ENCODE results near the gene ADAMTSL2.

ADAMTSL2 gene

DNA sequence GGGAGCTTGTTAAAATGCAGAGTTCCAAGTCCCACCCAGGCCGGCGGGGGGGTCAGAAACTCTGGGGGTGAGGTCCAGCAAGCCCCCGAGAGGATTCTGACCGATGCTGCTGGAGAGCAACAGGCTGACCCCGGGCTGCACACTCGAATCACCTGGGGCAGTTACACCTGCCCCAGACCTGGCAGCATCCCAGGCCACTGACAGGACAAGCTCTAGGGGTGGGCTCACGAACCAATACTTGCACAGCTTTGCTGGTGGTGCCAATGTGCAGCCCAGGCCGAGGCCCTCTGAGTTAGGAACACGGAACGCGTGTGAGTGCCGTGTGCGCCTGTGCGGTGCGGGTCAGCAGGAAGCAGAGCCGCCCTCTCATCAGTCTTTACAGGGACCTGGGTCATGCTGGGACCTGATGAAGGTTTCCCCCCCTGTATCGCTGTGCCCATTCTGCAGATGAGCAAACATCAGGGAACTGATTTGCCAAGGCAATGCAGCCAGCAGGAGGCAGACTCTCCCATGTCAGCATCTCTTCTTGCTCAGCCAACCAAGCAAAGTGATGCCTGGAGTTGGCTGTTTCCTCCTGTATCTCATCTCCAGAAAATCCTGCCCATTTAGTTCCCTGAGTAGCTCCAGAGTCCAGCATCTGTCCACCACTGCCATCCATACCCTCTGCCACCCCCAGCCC is 58.4 kb downstream of the ADAMTSL2 start:
- H3K27me3 ChIP-seq (ENCODE audit: control insufficient read depth in 5 of 5, insufficient read depth in 4 of 5, low read length in 5 of 5), result peaks cover 15 to 41% (median 35%) of the 10 kb centered on the region in 5 donors

DNA sequence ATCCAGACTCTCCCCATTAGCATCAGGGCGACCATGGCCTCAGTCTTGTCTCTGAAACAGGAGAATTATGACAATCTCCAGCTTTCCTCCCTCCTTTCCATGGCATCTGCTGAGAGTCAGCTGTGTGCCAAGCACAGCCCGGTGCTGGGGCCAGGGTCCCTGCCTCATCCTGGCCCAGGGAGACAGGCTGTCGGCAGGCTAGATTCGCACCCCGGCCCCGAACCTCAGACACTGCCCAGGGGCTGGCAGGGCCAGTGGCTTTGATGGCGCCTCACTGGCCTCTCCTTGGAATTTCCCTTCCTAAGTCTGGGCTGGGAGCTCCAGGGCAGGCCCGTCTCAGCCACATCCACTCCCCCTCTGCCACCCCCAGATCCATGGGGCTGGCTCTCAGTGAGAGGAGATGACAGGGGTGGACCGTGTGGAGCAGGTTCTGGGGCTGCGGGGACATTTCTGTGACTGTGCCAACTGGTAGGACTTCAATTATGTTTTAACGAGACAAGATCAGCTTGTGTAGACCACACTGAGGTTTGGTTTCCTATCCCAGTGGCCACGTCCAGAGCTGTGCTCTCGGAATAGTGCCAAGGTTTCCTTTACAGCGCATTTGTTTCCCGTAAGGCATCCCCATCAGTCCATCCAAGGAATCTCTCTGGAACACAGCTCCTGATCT is 59.2 kb downstream of the ADAMTSL2 start:
- no peaks in the 10 kb centered on the region for H3K4me1 ChIP-seq (ENCODE audit: control insufficient read depth in 5 of 5, insufficient read depth in 5 of 5, low read length in 5 of 5)
- peaks cover 11 to 34% (median 31%) of the 10 kb centered on the region in 5 donors for H3K9me3 ChIP-seq (ENCODE audit: control insufficient read depth in 5 of 5, low read length in 5 of 5)
- no peak overlapping the region for H3K27ac ChIP-seq (ENCODE audit: low read depth, low read length)
- peaks cover 15 to 41% (median 28%) of the 10 kb centered on the region in 5 donors for H3K27me3 ChIP-seq (ENCODE audit: control insufficient read depth in 5 of 5, insufficient read depth in 4 of 5, low read length in 5 of 5)
- H3K9ac ChIP-seq (ENCODE audit: low read length in 5 of 5), result no peak overlapping the region
- no peak overlapping the region for H3K4me3 ChIP-seq (ENCODE audit: low read depth in 1 of 5, low read length in 5 of 5)
- H3K36me3 ChIP-seq (ENCODE audit: control insufficient read depth in 5 of 5, insufficient read depth in 5 of 5, low read length in 5 of 5), result no peaks in the 10 kb centered on the region

More for the DNA sequence above, 58.4 kb downstream of the ADAMTSL2 start:
- no peaks in the 10 kb centered on the region for H3K4me1 ChIP-seq (ENCODE audit: control insufficient read depth in 5 of 5, insufficient read depth in 5 of 5, low read length in 5 of 5)
- H3K9me3 ChIP-seq (ENCODE audit: control insufficient read depth in 5 of 5, low read length in 5 of 5), result peaks cover 11 to 26% (median 22%) of the 10 kb centered on the region in 5 donors
- no peak overlapping the region for H3K27ac ChIP-seq (ENCODE audit: low read depth, low read length)
- H3K9ac ChIP-seq (ENCODE audit: low read length in 5 of 5), result no peak overlapping the region
- no peak overlapping the region for H3K4me3 ChIP-seq (ENCODE audit: low read depth in 1 of 5, low read length in 5 of 5)
- H3K36me3 ChIP-seq (ENCODE audit: control insufficient read depth in 5 of 5, insufficient read depth in 5 of 5, low read length in 5 of 5), result no peaks in the 10 kb centered on the region

DNA sequence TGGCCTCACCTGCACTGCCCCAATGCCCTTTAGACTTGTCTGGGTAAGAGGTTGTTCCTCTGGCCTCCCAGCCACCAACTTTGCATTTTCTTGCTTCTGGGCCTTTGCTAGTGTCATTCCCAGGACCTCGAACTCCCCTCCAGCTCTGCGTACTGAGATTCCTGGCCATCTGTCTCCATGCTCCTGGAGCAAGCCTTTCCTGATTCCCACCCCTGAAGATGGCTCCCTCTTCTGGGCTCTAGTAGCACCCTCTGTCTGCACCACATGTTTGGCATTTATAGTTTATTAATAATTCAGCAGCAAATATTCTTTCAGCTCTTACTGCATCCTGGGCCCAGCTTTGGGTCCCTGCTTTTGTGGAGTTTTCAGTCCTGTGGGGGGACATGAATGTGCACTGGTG is 59.8 kb downstream of the ADAMTSL2 start:
- no peak overlapping the region for H3K27ac ChIP-seq (ENCODE audit: low read depth, low read length)
- H3K27me3 ChIP-seq (ENCODE audit: control insufficient read depth in 5 of 5, insufficient read depth in 4 of 5, low read length in 5 of 5), result peaks cover 15 to 39% (median 24%) of the 10 kb centered on the region in 5 donors
- H3K4me3 ChIP-seq (ENCODE audit: low read depth in 1 of 5, low read length in 5 of 5), result no peak overlapping the region
- no peak overlapping the region for H3K9ac ChIP-seq (ENCODE audit: low read length in 5 of 5)
- no peaks in the 10 kb centered on the region for H3K4me1 ChIP-seq (ENCODE audit: control insufficient read depth in 5 of 5, insufficient read depth in 5 of 5, low read length in 5 of 5)
- H3K36me3 ChIP-seq (ENCODE audit: control insufficient read depth in 5 of 5, insufficient read depth in 5 of 5, low read length in 5 of 5), result no peaks in the 10 kb centered on the region
- H3K9me3 ChIP-seq (ENCODE audit: control insufficient read depth in 5 of 5, low read length in 5 of 5), result peaks cover 11 to 40% (median 32%) of the 10 kb centered on the region in 5 donors

DNA sequence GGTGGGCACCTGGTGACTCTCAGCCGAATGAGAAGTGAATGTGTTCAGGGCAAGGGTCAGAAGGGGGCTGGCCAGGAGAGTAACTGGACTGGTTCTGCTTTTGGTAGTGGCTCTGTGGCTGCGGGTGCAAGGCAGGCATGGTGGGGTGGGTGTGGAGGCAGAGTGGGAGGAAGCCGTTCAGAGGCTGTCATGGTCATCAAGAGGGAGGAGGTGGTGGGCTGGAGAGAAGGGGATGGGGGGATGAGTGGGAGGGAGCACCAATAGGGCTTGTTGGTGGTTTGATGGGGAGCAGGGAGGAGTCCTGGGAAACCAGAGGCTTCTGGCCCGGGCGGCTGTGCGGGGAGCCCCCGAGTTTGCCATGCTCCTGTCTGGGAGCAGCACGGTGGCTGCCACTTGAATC is 61.4 kb downstream of the ADAMTSL2 start:
- Histone ChIP-seq H3K9me3 (ENCODE audit: control insufficient read depth in 5 of 5, low read length in 5 of 5) (peaks cover 11 to 42% (median 35%) of the 10 kb centered on the region in 5 donors), H3K27ac (ENCODE audit: low read depth, low read length) (no peak overlapping the region), H3K4me1 (ENCODE audit: control insufficient read depth in 5 of 5, insufficient read depth in 5 of 5, low read length in 5 of 5) (no peaks in the 10 kb centered on the region), H3K36me3 (ENCODE audit: control insufficient read depth in 5 of 5, insufficient read depth in 5 of 5, low read length in 5 of 5) (no peaks in the 10 kb centered on the region), H3K27me3 (ENCODE audit: control insufficient read depth in 5 of 5, insufficient read depth in 4 of 5, low read length in 5 of 5) (peaks cover 14 to 35% (median 17%) of the 10 kb centered on the region in 5 donors), H3K9ac (ENCODE audit: low read length in 5 of 5) (no peak overlapping the region), H3K4me3 (ENCODE audit: low read depth in 1 of 5, low read length in 5 of 5) (no peak overlapping the region)

DNA sequence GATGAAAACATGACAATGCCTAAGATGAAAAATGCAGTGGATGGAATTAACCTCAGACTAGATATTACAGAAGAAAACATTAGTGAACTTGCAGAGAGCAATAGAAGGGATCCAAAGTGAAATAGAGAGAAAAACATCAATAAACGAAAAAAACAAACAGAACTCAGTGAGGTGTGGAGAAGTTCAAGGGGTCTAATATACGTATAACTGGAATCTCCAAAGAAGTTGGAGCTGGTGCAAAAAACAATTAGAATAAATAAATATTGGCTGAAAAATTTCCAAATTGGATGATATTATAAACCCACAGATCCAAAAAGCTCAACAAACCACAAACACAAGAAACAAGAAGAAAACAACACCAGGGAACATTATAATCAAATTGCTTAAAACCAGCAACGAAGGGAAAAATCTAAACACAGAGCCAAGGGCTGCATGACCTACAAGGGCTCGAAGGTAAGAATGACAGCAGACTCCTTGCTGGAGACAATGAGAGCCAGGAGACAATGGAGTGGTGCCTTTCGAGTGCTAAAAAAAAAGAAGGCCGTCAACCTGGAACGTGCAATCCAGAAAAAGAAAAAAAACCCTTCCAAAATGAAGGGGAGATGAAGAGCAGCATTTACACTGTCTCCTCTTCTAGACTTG is 62.9 kb downstream of the ADAMTSL2 start:
- no peaks in the 10 kb centered on the region for H3K36me3 ChIP-seq (ENCODE audit: control insufficient read depth in 5 of 5, insufficient read depth in 5 of 5, low read length in 5 of 5)
- no peaks in the 10 kb centered on the region for H3K4me1 ChIP-seq (ENCODE audit: control insufficient read depth in 5 of 5, insufficient read depth in 5 of 5, low read length in 5 of 5)
- H3K27me3 ChIP-seq (ENCODE audit: control insufficient read depth in 5 of 5, insufficient read depth in 4 of 5, low read length in 5 of 5), result peaks cover 3 to 34% (median 22%) of the 10 kb centered on the region in 5 donors
- H3K27ac ChIP-seq (ENCODE audit: low read depth, low read length), result no peak overlapping the region
- H3K4me3 ChIP-seq (ENCODE audit: low read depth in 1 of 5, low read length in 5 of 5), result no peak overlapping the region
- no peak overlapping the region for H3K9ac ChIP-seq (ENCODE audit: low read length in 5 of 5)
- H3K9me3 ChIP-seq (ENCODE audit: control insufficient read depth in 5 of 5, low read length in 5 of 5), result peaks cover 11 to 42% (median 35%) of the 10 kb centered on the region in 5 donors

DNA sequence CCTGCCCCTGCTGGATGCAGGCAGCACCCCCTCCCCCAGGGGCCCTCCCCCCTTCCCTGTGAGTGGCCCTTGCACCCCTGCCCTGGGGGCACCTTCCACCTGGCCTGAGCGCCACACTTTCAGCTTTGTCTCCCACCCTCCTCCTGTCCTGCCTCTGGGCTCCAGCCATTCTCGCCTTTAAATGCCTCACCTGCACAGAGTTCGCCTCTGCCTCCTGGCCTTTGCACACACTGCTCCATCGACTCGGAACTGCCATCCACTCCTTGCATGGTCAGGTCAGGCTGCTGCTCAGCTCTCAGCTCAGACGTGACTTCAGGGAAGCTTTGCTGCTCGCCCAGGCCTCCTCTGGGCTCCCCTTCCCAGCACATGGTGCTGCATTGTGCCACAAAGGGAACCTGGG is 64.5 kb downstream of the ADAMTSL2 start:
- no peak overlapping the region for H3K27ac ChIP-seq (ENCODE audit: low read depth, low read length)
- H3K9me3 ChIP-seq (ENCODE audit: control insufficient read depth in 5 of 5, low read length in 5 of 5), result peaks cover 11 to 42% (median 35%) of the 10 kb centered on the region in 5 donors
- H3K4me1 ChIP-seq (ENCODE audit: control insufficient read depth in 5 of 5, insufficient read depth in 5 of 5, low read length in 5 of 5), result no peaks in the 10 kb centered on the region
- H3K36me3 ChIP-seq (ENCODE audit: control insufficient read depth in 5 of 5, insufficient read depth in 5 of 5, low read length in 5 of 5), result no peaks in the 10 kb centered on the region
- H3K27me3 ChIP-seq (ENCODE audit: control insufficient read depth in 5 of 5, insufficient read depth in 4 of 5, low read length in 5 of 5), result peaks cover 11 to 32% (median 23%) of the 10 kb centered on the region in 5 donors
- H3K9ac ChIP-seq (ENCODE audit: low read length in 5 of 5), result no peak overlapping the region
- no peak overlapping the region for H3K4me3 ChIP-seq (ENCODE audit: low read depth in 1 of 5, low read length in 5 of 5)

DNA sequence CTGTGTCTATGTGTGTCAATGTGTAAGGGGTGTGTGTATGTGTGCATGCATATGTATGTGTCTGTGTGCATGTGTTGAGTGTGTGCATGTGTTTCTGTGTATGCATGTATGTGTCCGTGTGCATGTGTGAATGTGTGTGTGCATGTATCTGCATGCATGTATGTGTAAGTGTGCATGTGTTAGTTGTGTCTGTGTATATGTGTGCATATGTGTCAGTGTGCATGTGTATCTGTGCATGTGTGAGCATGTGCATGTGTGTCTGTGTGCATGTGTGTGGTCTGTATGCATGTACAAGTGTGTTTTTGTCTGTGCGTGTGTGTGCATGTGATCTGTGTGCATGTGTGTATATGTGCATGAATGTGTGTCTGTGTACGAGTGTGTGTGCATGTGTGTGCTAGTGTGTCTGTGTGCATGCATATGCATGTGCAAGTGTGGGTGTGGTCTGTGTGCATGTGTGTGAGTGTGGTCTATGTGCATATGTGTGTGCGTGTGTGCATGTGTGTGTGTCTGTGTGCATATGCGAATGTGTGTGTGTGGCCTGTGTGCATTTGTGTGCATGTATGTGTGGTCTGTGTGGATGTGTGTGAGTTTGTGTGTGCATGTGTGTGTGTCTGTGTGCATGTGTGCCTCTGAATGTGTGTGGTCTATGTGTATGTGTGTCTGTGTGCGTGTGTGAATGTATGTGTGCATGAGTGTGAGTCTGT is 65.1 kb downstream of the ADAMTSL2 start:
- Histone ChIP-seq H3K27me3 (ENCODE audit: control insufficient read depth in 5 of 5, insufficient read depth in 4 of 5, low read length in 5 of 5) (peaks cover 8 to 30% (median 24%) of the 10 kb centered on the region in 5 donors), H3K27ac (ENCODE audit: low read depth, low read length) (no peak overlapping the region), H3K36me3 (ENCODE audit: control insufficient read depth in 5 of 5, insufficient read depth in 5 of 5, low read length in 5 of 5) (no peaks in the 10 kb centered on the region), H3K4me3 (ENCODE audit: low read depth in 1 of 5, low read length in 5 of 5) (no peak overlapping the region), H3K9me3 (ENCODE audit: control insufficient read depth in 5 of 5, low read length in 5 of 5) (peaks cover 11 to 42% (median 35%) of the 10 kb centered on the region in 5 donors), H3K4me1 (ENCODE audit: control insufficient read depth in 5 of 5, insufficient read depth in 5 of 5, low read length in 5 of 5) (no peaks in the 10 kb centered on the region), H3K9ac (ENCODE audit: low read length in 5 of 5) (no peak overlapping the region)

DNA sequence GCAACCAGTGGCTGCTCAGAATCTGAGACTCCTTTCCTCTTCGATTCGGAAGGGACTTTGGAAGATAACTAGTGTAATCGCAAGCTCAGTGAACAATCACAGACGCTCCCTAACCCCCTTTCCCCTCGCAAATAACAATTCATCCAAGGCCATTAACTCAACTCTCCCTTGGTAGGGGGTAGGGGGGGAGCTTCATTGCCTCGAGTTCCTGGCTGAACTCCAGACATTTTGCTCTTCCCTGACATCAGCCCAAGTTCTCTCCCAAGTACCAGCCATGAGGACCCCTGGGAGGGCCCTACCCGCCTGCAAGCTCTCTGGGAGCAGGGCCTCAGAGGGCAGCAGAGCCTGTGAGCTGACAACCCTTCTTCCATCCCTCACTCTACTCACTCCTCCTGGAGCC is 66.2 kb downstream of the ADAMTSL2 start:
- Histone ChIP-seq H3K9ac (ENCODE audit: low read length in 5 of 5) (no peak overlapping the region), H3K36me3 (ENCODE audit: control insufficient read depth in 5 of 5, insufficient read depth in 5 of 5, low read length in 5 of 5) (no peaks in the 10 kb centered on the region), H3K4me1 (ENCODE audit: control insufficient read depth in 5 of 5, insufficient read depth in 5 of 5, low read length in 5 of 5) (no peaks in the 10 kb centered on the region), H3K27me3 (ENCODE audit: control insufficient read depth in 5 of 5, insufficient read depth in 4 of 5, low read length in 5 of 5) (peaks cover 13 to 37% (median 33%) of the 10 kb centered on the region in 5 donors), H3K4me3 (ENCODE audit: low read depth in 1 of 5, low read length in 5 of 5) (no peak overlapping the region), H3K9me3 (ENCODE audit: control insufficient read depth in 5 of 5, low read length in 5 of 5) (peaks cover 11 to 37% (median 35%) of the 10 kb centered on the region in 5 donors), H3K27ac (ENCODE audit: low read depth, low read length) (no peak overlapping the region)

DNA sequence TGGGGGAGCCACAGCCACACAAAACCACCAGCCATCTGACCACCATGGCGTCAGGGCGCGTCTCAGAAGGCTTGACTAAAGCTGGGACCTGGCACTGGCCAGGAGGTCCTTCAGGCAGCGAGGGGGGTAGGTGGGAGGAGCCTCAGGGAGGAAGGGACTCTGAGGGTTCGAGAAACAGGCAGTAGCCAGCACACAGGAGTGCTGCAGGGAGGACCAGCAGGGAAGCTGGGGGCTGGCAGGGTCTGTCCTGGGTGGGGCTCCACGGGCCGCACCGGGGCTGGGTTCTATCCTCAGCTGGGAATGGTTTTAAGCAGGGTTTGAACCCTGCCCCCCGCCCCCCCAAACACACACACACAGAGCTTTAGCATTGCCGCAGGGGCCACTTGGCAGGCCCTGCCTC is 67.2 kb downstream of the ADAMTSL2 start:
- Histone ChIP-seq H3K9me3 (ENCODE audit: control insufficient read depth in 5 of 5, low read length in 5 of 5) (peaks cover 11 to 28% (median 26%) of the 10 kb centered on the region in 5 donors), H3K27me3 (ENCODE audit: control insufficient read depth in 5 of 5, insufficient read depth in 4 of 5, low read length in 5 of 5) (peaks cover 24 to 47% (median 42%) of the 10 kb centered on the region in 5 donors)

More for the DNA sequence above, 67.2 kb downstream of the ADAMTSL2 start:
- H3K4me3 ChIP-seq (ENCODE audit: low read depth in 1 of 5, low read length in 5 of 5), result no peak overlapping the region
- H3K4me1 ChIP-seq (ENCODE audit: control insufficient read depth in 5 of 5, insufficient read depth in 5 of 5, low read length in 5 of 5), result no peaks in the 10 kb centered on the region
- no peaks in the 10 kb centered on the region for H3K36me3 ChIP-seq (ENCODE audit: control insufficient read depth in 5 of 5, insufficient read depth in 5 of 5, low read length in 5 of 5)
- H3K27ac ChIP-seq (ENCODE audit: low read depth, low read length), result no peak overlapping the region
- no peak overlapping the region for H3K9ac ChIP-seq (ENCODE audit: low read length in 5 of 5)

All from subcutaneous abdominal adipose tissue (tissue), 5 donors.